GM12892 (cell line): ENCODE data around the gene OTOGL.

Experiments used
- POLR2A ChIP-seq: IDR thresholded peaks from 2 replicates; pipeline ENCODE4 v1.6.1; 2011; ENCODE audit warnings: low read depth, low read length, control low read depth
- TAF1 ChIP-seq: IDR thresholded peaks from 2 replicates; pipeline ENCODE4 v1.6.1; 2011; ENCODE audit warnings: low read depth, mild to moderate bottlenecking, control low read depth, low read length, borderline replicate concordance

- no peak for TF ChIP-seq POLR2A
- TF ChIP-seq TAF1: no peak
Measured at GRCh38 chr12:80222261-80222660, 122.9 kb downstream of the OTOGL start.
